ENCODE measurements around the gene SCGN. TPM values are rescaled to one million over a fixed set of nuclear protein-coding genes. Genes with fewer than 3 reads are reported as not detected.

The SCGN gene
- total and polyA plus RNA-seq, 4 donors = 0.07 to 2.7 (median 0.13) TPM

DNA sequence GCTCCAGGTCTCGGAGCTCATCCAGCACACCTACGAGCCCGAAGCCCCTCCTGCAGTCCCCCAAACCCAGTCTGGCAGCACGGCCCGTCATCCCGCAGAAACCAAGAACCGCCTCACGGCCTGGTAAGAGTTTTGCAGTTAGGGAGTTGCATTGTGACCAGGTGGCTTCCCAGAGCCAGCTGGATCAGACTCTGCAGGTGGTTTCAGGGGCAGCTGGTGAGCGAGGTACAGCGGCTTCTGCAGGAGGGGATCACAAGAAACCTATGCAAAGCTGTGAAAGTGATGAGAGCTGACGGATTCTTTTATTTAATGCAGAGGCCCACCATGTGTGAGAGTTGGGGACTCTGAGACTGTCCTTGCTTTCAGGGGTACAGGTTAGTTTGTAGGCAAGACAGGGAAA lies 45.9 kb upstream of the SCGN start:
- peaks cover 0 to 12% (median 10%) of the 10 kb centered on the region in 4 donors for H3K36me3 ChIP-seq (ENCODE audit: control insufficient read depth in 4 of 4, insufficient read depth in 4 of 4, low read length in 4 of 4)
- TF ChIP-seq, protein P1, sequence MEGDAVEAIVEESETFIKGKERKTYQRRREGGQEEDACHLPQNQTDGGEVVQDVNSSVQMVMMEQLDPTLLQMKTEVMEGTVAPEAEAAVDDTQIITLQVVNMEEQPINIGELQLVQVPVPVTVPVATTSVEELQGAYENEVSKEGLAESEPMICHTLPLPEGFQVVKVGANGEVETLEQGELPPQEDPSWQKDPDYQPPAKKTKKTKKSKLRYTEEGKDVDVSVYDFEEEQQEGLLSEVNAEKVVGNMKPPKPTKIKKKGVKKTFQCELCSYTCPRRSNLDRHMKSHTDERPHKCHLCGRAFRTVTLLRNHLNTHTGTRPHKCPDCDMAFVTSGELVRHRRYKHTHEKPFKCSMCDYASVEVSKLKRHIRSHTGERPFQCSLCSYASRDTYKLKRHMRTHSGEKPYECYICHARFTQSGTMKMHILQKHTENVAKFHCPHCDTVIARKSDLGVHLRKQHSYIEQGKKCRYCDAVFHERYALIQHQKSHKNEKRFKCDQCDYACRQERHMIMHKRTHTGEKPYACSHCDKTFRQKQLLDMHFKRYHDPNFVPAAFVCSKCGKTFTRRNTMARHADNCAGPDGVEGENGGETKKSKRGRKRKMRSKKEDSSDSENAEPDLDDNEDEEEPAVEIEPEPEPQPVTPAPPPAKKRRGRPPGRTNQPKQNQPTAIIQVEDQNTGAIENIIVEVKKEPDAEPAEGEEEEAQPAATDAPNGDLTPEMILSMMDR (IDR thresholded peaks at IDR 0.05; ENCODE audit: control extremely low read depth, extremely low read depth) = no peak
- ATAC-seq (ENCODE audit: insufficient read depth, low FRiP score) (no peak), DNase-seq (no peak)
- H3K4me3 ChIP-seq = no peak overlapping the region
- H3K27me3 ChIP-seq (ENCODE audit: control insufficient read depth in 3 of 3, insufficient read depth in 3 of 3, low read length in 2 of 3) = no peaks in the 10 kb centered on the region
- H3K4me1 ChIP-seq (ENCODE audit: control insufficient read depth in 5 of 5, insufficient read depth in 5 of 5, low read length in 5 of 5) = no peaks in the 10 kb centered on the region
- no peaks in the 10 kb centered on the region for H3K9me3 ChIP-seq (ENCODE audit: control insufficient read depth in 4 of 4, insufficient read depth in 3 of 4, low read length in 3 of 4)
- 93 to 97% methylated on average over 11 of the region's 11 CpGs for WGBS, 2 donors
- no peak overlapping the region for H3K27ac ChIP-seq (ENCODE audit: low read depth in 1 of 2, low read length in 1 of 2)
- H3K9ac ChIP-seq (ENCODE audit: insufficient read depth in 1 of 2, low read length in 2 of 2) = no peak overlapping the region

DNA sequence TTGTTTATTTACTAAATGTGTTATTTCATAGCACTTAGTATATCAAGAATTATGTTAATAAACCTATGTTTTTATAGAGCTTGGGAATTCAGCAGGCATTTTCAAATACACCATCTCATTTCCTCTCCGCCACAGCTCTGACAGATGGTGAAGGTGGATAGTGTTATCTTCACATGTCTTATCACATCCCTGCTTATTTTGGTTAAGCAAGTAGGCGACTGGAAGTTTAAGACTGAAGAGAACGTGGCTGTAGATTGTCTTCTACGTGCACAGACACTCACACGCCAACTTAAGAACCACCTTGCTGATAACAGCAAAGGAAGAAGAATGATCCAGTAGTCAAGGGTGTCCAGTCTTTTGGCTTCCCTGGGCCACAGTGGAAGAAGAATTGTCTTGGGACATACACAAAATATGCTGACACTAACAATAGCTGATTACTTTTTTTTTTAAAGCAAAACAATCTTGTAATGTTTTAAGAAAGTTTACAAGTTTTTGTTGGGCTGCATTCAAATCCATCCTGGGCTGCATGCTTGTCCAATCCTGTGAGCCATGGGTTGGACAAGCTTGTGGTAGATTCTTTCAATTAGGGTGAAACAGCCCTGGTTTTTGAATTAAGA lies 43.3 kb upstream of the SCGN start:
- no peak for DNase-seq
- no peak for ATAC-seq (ENCODE audit: insufficient read depth, low FRiP score)
- no peak overlapping the region for H3K9ac ChIP-seq (ENCODE audit: insufficient read depth in 1 of 2, low read length in 2 of 2)
- H3K27ac ChIP-seq (ENCODE audit: low read depth in 1 of 2, low read length in 1 of 2) = no peak overlapping the region
- TF ChIP-seq, protein P1 (IDR thresholded peaks at IDR 0.05; ENCODE audit: control extremely low read depth, extremely low read depth) = no peak
- no peak overlapping the region for H3K4me3 ChIP-seq
- H3K9me3 ChIP-seq (ENCODE audit: control insufficient read depth in 4 of 4, insufficient read depth in 3 of 4, low read length in 3 of 4) = no peaks in the 10 kb centered on the region
- no peaks in the 10 kb centered on the region for H3K4me1 ChIP-seq (ENCODE audit: control insufficient read depth in 5 of 5, insufficient read depth in 5 of 5, low read length in 5 of 5)
- H3K36me3 ChIP-seq (ENCODE audit: control insufficient read depth in 4 of 4, insufficient read depth in 4 of 4, low read length in 4 of 4) = peaks cover 0 to 11% (median 9%) of the 10 kb centered on the region in 4 donors
- 74 to 82% methylated on average over 5 of the region's 5 CpGs for WGBS, 2 donors
- H3K27me3 ChIP-seq (ENCODE audit: control insufficient read depth in 3 of 3, insufficient read depth in 3 of 3, low read length in 2 of 3) = no peaks in the 10 kb centered on the region

DNA sequence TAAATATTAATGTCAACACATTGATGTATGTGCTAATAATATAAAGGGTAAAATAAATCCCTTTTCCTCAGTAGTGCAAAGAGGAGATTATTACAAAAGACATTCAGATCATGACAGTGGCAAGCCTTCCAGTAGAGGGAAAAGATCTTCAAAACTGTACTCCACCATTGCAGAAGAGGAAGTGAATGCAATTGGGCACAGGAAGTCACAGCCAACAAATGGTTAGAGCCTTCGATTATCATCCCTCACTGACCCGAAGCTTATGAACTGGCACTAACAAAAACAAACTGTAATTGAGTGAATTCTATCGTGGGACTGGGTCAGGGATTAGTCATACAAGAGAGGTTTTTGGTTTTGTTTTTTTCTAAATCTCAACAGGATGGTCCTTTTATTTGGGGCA lies 39.3 kb upstream of the SCGN start:
- no peak overlapping the region for H3K9ac ChIP-seq (ENCODE audit: insufficient read depth in 1 of 2, low read length in 2 of 2)
- TF ChIP-seq, protein P1 (IDR thresholded peaks at IDR 0.05; ENCODE audit: control extremely low read depth, extremely low read depth) = no peak
- H3K27ac ChIP-seq (ENCODE audit: low read depth in 1 of 2, low read length in 1 of 2) = no peak overlapping the region
- 47 to 48% methylated on average over 3 of the region's 3 CpGs for WGBS, 2 donors
- no peak overlapping the region for H3K4me3 ChIP-seq
- no peaks in the 10 kb centered on the region for H3K27me3 ChIP-seq (ENCODE audit: control insufficient read depth in 3 of 3, insufficient read depth in 3 of 3, low read length in 2 of 3)
- peaks cover 0 to 3% (median 0%) of the 10 kb centered on the region in 4 donors for H3K36me3 ChIP-seq (ENCODE audit: control insufficient read depth in 4 of 4, insufficient read depth in 4 of 4, low read length in 4 of 4)
- H3K9me3 ChIP-seq (ENCODE audit: control insufficient read depth in 4 of 4, insufficient read depth in 3 of 4, low read length in 3 of 4) = no peaks in the 10 kb centered on the region
- ATAC-seq (ENCODE audit: insufficient read depth, low FRiP score) = no peak
- H3K4me1 ChIP-seq (ENCODE audit: control insufficient read depth in 5 of 5, insufficient read depth in 5 of 5, low read length in 5 of 5) = no peaks in the 10 kb centered on the region
- DNase-seq = no peak

DNA sequence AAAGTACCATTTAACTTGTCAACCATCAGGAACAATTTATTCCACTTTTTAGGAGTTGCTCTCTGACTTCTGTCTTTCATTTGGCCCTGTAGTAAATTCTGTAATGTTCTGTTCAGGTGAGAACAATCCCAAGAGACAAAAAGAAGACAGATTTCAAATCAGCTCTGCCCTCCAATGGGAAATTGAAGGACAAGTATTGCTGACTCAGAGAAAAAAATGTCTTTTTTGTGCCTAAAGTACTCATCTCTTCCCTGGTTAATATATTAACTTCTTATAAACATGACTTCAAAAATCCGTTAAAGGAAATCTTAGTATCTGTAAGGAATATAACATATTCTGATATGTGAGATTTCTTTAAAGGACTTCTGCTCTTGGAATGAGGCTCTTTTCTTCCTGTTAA lies 38.6 kb upstream of the SCGN start:
- TF ChIP-seq, protein P1 (IDR thresholded peaks at IDR 0.05; ENCODE audit: control extremely low read depth, extremely low read depth) = no peak
- Histone ChIP-seq H3K9ac (ENCODE audit: insufficient read depth in 1 of 2, low read length in 2 of 2) (no peak overlapping the region), H3K4me3 (no peak overlapping the region), H3K36me3 (ENCODE audit: control insufficient read depth in 4 of 4, insufficient read depth in 4 of 4, low read length in 4 of 4) (peaks cover 0 to 3% (median 0%) of the 10 kb centered on the region in 4 donors), H3K27ac (ENCODE audit: low read depth in 1 of 2, low read length in 1 of 2) (no peak overlapping the region), H3K4me1 (ENCODE audit: control insufficient read depth in 5 of 5, insufficient read depth in 5 of 5, low read length in 5 of 5) (no peaks in the 10 kb centered on the region), H3K9me3 (ENCODE audit: control insufficient read depth in 4 of 4, insufficient read depth in 3 of 4, low read length in 3 of 4) (no peaks in the 10 kb centered on the region), H3K27me3 (ENCODE audit: control insufficient read depth in 3 of 3, insufficient read depth in 3 of 3, low read length in 2 of 3) (no peaks in the 10 kb centered on the region)
- DNase-seq = no peak
- 81 to 95% methylated on average over 1 of the region's 1 CpG for WGBS, 2 donors
- no peak for ATAC-seq (ENCODE audit: insufficient read depth, low FRiP score)

Measured in lung (tissue), 12 donors.